BE2C (cell line): Measurements from ENCODE around the gene PPIL6.

Experiments used
- DNase-seq: peaks from one replicate; pipeline ENCODE4 v3.0.0-alpha.2; 2020
- H3K27me3 ChIP-seq: fragments of 250-450 bp; sonication (Bioruptor Pico); 2 replicates; pipeline ENCODE4 v1.5.1; 2020; ENCODE audit warnings: mild to moderate bottlenecking
- H3K36me3 ChIP-seq: fragments of 250-450 bp; sonication (Bioruptor Pico); 2 replicates; pipeline ENCODE4 v1.5.1; 2020; ENCODE audit warnings: mild to moderate bottlenecking
- H3K4me1 ChIP-seq: fragments of 250-450 bp; sonication (Bioruptor Pico); 2 replicates; pipeline ENCODE4 v1.5.1; 2020
- H3K4me3 ChIP-seq: 2 replicates; pipeline ENCODE4 v1.5.1; 2011; ENCODE audit warnings: low read depth, low read length
- H3K9me3 ChIP-seq: fragments of 250-450 bp; sonication (Bioruptor Pico); 2 replicates; pipeline ENCODE4 v1.5.1; 2020
- CTCF ChIP-seq: IDR thresholded peaks from 2 replicates; pipeline ENCODE4 v1.5.1; 2012; ENCODE audit warnings: mild to moderate bottlenecking, low read depth, low read length

PPIL6 gene

DNA sequence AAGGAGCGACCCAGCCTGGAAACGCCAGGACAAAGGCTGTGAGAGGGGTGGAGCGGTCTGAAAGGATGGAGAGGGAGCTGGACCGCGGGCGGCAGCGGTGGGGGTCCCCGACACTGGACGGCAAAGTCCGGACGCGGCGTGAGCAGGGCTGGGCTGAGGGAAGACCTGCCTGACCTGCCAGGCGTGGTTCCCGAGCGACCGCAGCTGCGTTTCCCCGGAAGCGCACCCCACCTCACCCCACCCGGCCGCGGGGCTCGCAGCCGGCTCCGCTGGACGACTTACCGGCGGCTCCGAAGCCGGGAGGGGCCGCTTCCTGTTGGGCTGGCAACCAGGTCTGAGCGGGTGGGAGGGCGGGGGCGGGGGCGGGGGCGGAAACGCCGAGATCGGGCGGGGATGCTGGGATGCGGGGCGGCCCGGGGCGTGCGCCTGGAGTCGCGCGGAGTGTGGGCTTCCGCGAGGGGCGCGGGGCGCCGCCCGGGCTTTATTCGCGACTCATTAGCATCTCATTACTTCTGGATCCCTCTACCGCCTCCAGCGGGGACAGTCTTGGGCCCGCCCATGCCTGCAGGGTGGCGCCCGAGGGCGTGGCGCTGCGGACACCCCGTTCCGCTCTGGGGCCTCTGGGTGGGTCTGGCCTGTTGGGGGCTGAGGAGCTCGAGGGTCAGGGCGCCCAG is 15.1 kb upstream of the PPIL6 start, which contains the start of gene MICAL1:
Gene MICAL1 (minus strand): TSS at position 336 of the 674 bp plus-strand sequence. CDS start 1,576 bp downstream, outside the sequence.
- H3K4me3 ChIP-seq, result peak within 1 kb of the TSS; percentile 92

GRCh38 chr6:109454496-109455436 is 14.3 kb upstream of the PPIL6 start:
- H3K9me3 ChIP-seq, result no peaks in the 10 kb centered on the region; the same call in 1 of the 2 replicates
- no peaks in the 10 kb centered on the region for H3K27me3 ChIP-seq
- peaks cover 4% of the 10 kb centered on the region; the same call in 1 of the 2 replicates for H3K4me1 ChIP-seq
- peaks cover 12% of the 10 kb centered on the region for H3K36me3 ChIP-seq
- TF ChIP-seq CTCF, result no peak
- peak; percentile 47 for DNase-seq
- peak overlapping the region; percentile 92 for H3K4me3 ChIP-seq

More for the DNA sequence above, 15.1 kb upstream of the PPIL6 start, which contains the start of gene MICAL1:
- Histone ChIP-seq H3K36me3 (peaks cover 12% of the 10 kb centered on the region), H3K4me1 (peaks cover 4% of the 10 kb centered on the region; the same call in 1 of the 2 replicates), H3K27me3 (no peaks in the 10 kb centered on the region), H3K9me3 (no peaks in the 10 kb centered on the region)
- TF ChIP-seq CTCF, result peak; percentile 24
- peak; percentile 81 for DNase-seq

- Histone ChIP-seq H3K36me3 (peaks cover 12% of the 10 kb centered on the region), H3K4me1 (peaks cover 4% of the 10 kb centered on the region; the same call in 1 of the 2 replicates), H3K27me3 (no peaks in the 10 kb centered on the region), H3K4me3 (peak overlapping the region; percentile 92), H3K9me3 (no peaks in the 10 kb centered on the region; the same call in 1 of the 2 replicates)
- peak; percentile 87 for DNase-seq
- no peak for TF ChIP-seq CTCF
Observed at GRCh38 chr6:109453594-109454495, 13.4 kb upstream of the PPIL6 start.

DNA sequence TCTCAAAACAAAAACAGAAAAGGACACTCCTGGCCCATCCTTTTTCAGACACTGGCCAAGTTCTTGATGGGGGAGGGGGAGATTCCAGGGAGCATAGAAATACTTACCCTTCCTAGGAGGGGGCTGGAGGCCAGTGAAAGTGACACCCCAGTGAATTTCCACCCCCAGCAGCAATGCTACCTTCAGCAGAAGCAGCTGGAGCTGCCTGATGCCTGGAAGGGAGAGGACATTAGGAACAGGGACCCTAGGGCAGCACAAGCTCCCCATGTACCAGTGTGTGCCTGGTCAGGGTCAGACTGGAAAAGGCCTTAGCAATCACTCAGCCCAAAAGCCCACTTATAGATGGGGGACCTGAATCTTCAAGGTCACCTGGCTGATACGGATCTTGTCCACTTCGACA is 12.7 kb upstream of the PPIL6 start:
- H3K4me3 ChIP-seq, result no peak overlapping the region
- H3K4me1 ChIP-seq, result peaks cover 4% of the 10 kb centered on the region; the same call in 1 of the 2 replicates
- DNase-seq, result no peak
- H3K27me3 ChIP-seq, result no peaks in the 10 kb centered on the region
- no peak for TF ChIP-seq CTCF
- peaks cover 12% of the 10 kb centered on the region for H3K36me3 ChIP-seq
- no peaks in the 10 kb centered on the region; the same call in 1 of the 2 replicates for H3K9me3 ChIP-seq

DNA sequence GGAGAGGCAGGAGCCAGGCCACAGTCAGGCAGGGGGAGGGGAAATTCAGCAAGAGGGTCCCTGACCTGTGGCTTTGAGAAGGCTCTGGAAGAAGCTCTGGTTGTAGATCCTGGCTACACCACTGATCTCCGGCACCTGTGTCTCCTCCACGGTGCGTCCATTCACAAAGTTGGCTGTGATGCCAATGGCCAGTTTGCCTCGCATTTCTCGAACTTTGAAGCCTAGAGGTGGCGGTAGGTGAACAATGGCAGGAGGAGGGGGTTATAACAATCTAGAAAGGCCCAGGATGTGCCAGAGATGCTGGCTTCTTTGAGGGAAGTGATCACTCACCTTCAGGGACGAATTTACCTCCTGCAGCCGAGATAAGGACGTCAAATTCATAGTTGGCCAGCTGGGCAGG is 11.8 kb upstream of the PPIL6 start:
- no peaks in the 10 kb centered on the region; the same call in 1 of the 2 replicates for H3K9me3 ChIP-seq
- peaks cover 13% of the 10 kb centered on the region for H3K36me3 ChIP-seq
- DNase-seq, result no peak
- no peaks in the 10 kb centered on the region for H3K27me3 ChIP-seq
- no peak for TF ChIP-seq CTCF
- H3K4me1 ChIP-seq, result peaks cover 4% of the 10 kb centered on the region; the same call in 1 of the 2 replicates
- no peak overlapping the region for H3K4me3 ChIP-seq
